T-helper 2 cell treated with Interferon-gamma antibody and Interleukin-4, amounts not matched to agents 5 μg/mL and 100 μg/mL, for 36 hours (primary cell): ENCODE measurements around the gene IL1RAP.

ENCODE experiments used
- DNase-seq: peaks from one replicate; pipeline ENCODE4 v3.0.0; 2021; ENCODE audit warnings: low spot score
- H3K27ac Mint-ChIP-seq: one replicate; pipeline ENCODE4 v1.8.0; 2021; ENCODE audit warnings: mild to moderate bottlenecking, mixed read lengths
- H3K27me3 Mint-ChIP-seq: one replicate; pipeline ENCODE4 v1.8.0; 2021; ENCODE audit warnings: low read depth, mixed read lengths
- H3K36me3 Mint-ChIP-seq: one replicate; pipeline ENCODE4 v1.8.0; 2021; ENCODE audit warnings: low read depth, mixed read lengths
- H3K4me1 Mint-ChIP-seq: one replicate; pipeline ENCODE4 v1.8.0; 2021; ENCODE audit warnings: low read depth, mixed read lengths
- H3K4me3 Mint-ChIP-seq: one replicate; pipeline ENCODE4 v1.8.0; 2022; ENCODE audit warnings: mild to moderate bottlenecking, moderate library complexity, mixed read lengths
- H3K9me3 Mint-ChIP-seq: one replicate; pipeline ENCODE4 v1.8.0; 2021; ENCODE audit warnings: mixed read lengths

IL1RAP gene

DNA sequence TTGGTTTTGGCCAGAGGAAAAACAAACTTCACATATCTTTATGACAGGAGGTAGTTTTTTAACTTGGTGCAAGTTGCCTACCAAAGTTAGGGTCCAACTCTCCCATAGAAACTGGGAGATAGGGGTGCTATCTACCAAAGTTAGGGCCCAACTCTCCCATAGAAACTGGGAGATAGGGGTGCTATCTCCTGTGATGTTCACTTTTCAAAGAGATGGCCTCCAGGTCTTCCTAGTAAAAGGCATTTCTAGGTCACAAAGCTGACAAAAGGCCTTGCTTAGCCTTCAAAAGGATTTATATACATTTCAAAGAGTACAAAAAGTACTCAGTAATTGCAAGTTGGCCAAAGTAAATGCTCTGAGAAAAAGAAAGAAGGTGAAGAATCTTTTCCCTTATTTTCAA, 27.1 kb downstream of the IL1RAP start:
- H3K4me1 Mint-ChIP-seq: peaks cover 24% of the 10 kb centered on the region
- no peak overlapping the region for H3K27ac Mint-ChIP-seq
- H3K4me3 Mint-ChIP-seq: no peak overlapping the region
- H3K9me3 Mint-ChIP-seq: no peaks in the 10 kb centered on the region
- no peaks in the 10 kb centered on the region for H3K27me3 Mint-ChIP-seq
- peaks cover 11% of the 10 kb centered on the region for H3K36me3 Mint-ChIP-seq
- no peak for DNase-seq

DNA sequence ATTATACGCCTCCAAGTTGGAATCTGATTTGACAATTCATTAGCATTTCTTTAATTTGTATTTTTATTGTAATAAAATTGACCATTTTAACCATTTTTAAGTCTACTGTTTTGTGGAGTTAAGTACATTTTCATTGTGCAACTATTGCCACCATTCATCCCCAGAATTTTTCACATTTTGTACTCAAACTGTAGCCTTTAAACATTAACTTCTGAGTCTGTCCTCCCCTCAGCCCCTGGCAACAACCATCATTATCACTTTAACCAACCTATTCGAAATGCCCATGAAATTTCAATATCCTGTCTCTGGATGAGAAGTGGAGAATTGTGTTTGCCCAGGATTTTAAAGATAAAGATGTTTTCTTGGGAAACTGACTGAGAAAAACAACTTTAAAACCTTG, 27.7 kb downstream of the IL1RAP start:
- Mint-ChIP-seq H3K4me1 (peaks cover 21% of the 10 kb centered on the region), H3K9me3 (no peaks in the 10 kb centered on the region), H3K4me3 (no peak overlapping the region), H3K27ac (no peak overlapping the region), H3K36me3 (peaks cover 11% of the 10 kb centered on the region), H3K27me3 (no peaks in the 10 kb centered on the region)
- DNase-seq: no peak

GRCh38 chr3:190542846-190543245, 29.0 kb downstream of the IL1RAP start:
- Mint-ChIP-seq H3K4me1 (peaks cover 14% of the 10 kb centered on the region), H3K27me3 (no peaks in the 10 kb centered on the region), H3K9me3 (no peaks in the 10 kb centered on the region), H3K27ac (no peak overlapping the region), H3K4me3 (no peak overlapping the region), H3K36me3 (peaks cover 11% of the 10 kb centered on the region)
- no peak for DNase-seq

DNA sequence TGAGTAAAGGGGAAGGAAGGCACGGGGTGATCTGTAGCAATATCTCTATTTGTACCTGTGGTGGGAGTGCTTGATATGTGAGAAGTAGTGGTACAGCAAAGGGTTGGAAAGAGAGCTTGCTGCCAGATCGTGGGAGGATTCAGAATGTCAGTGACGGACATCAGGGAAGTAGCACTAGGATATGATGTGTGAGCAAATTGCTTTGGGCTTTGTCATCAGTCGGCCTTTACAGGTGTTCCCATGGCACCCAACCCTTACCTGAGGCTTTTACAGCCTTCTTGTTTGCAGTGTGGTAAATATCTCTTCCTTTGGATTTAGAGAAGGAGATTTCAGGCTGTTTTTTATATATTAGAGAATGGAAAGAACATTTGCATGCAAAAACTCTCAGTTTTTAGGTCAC, 29.8 kb downstream of the IL1RAP start:
- Mint-ChIP-seq H3K4me1 (peaks cover 6% of the 10 kb centered on the region), H3K27ac (no peak overlapping the region), H3K27me3 (no peaks in the 10 kb centered on the region), H3K4me3 (no peak overlapping the region), H3K9me3 (peaks cover 3% of the 10 kb centered on the region), H3K36me3 (peaks cover 14% of the 10 kb centered on the region)
- no peak for DNase-seq

GRCh38 chr3:190545191-190545590, 31.3 kb downstream of the IL1RAP start:
- Mint-ChIP-seq H3K9me3 (peaks cover 3% of the 10 kb centered on the region), H3K27me3 (no peaks in the 10 kb centered on the region), H3K4me1 (peaks cover 2% of the 10 kb centered on the region), H3K4me3 (no peak overlapping the region), H3K27ac (no peak overlapping the region), H3K36me3 (peaks cover 18% of the 10 kb centered on the region)
- DNase-seq: no peak

GRCh38 chr3:190546881-190547510, 33.1 kb downstream of the IL1RAP start:
- DNase-seq: no peak
- Mint-ChIP-seq H3K27me3 (no peaks in the 10 kb centered on the region), H3K4me3 (no peak overlapping the region), H3K4me1 (no peaks in the 10 kb centered on the region), H3K36me3 (peaks cover 30% of the 10 kb centered on the region), H3K27ac (no peak overlapping the region), H3K9me3 (peaks cover 10% of the 10 kb centered on the region)

- no peak overlapping the region for H3K4me3 Mint-ChIP-seq
- peaks cover 2% of the 10 kb centered on the region for H3K4me1 Mint-ChIP-seq
- H3K36me3 Mint-ChIP-seq: peaks cover 38% of the 10 kb centered on the region
- DNase-seq: no peak
- peaks cover 10% of the 10 kb centered on the region for H3K9me3 Mint-ChIP-seq
- H3K27me3 Mint-ChIP-seq: no peaks in the 10 kb centered on the region
- no peak overlapping the region for H3K27ac Mint-ChIP-seq
Observed at GRCh38 chr3:190548031-190548656, 34.3 kb downstream of the IL1RAP start.

GRCh38 chr3:190552021-190552420, 38.1 kb downstream of the IL1RAP start:
- Mint-ChIP-seq H3K36me3 (peaks cover 48% of the 10 kb centered on the region), H3K9me3 (peaks cover 10% of the 10 kb centered on the region), H3K27me3 (no peaks in the 10 kb centered on the region), H3K4me1 (peaks cover 10% of the 10 kb centered on the region), H3K4me3 (no peak overlapping the region), H3K27ac (no peak overlapping the region)
- DNase-seq: no peak

- Mint-ChIP-seq H3K27me3 (no peaks in the 10 kb centered on the region), H3K27ac (no peak overlapping the region), H3K4me3 (no peak overlapping the region), H3K4me1 (peaks cover 17% of the 10 kb centered on the region), H3K36me3 (peaks cover 59% of the 10 kb centered on the region), H3K9me3 (peaks cover 10% of the 10 kb centered on the region)
- no peak for DNase-seq
Observed at GRCh38 chr3:190552969-190553759, 39.3 kb downstream of the IL1RAP start.

DNA sequence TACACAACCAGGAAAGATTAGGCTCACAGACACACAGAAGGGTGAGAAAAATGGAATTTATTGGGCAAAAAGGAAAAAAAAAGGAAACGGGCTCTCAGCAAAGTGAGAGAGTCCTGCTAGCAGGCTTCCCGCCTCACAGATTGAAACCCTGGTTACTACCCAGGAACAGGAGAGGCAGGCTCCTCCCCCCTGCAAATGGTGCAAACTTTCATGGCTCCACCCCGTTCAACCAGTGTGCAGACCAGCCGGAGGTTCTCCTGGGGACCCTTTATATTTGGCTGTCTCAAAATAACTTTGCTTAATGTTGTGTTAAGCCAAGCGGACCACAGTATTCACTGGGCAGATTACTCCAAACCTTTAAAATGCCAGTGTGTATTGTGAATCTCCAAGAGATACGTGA, 40.3 kb downstream of the IL1RAP start:
- Mint-ChIP-seq H3K27ac (no peak overlapping the region), H3K4me3 (no peak overlapping the region), H3K27me3 (no peaks in the 10 kb centered on the region), H3K9me3 (peaks cover 15% of the 10 kb centered on the region), H3K4me1 (peaks cover 25% of the 10 kb centered on the region), H3K36me3 (peaks cover 63% of the 10 kb centered on the region)
- DNase-seq: no peak

GRCh38 chr3:190556351-190556750, 42.5 kb downstream of the IL1RAP start:
- H3K9me3 Mint-ChIP-seq: peaks cover 18% of the 10 kb centered on the region
- H3K4me1 Mint-ChIP-seq: peaks cover 34% of the 10 kb centered on the region
- H3K36me3 Mint-ChIP-seq: peaks cover 64% of the 10 kb centered on the region
- no peak overlapping the region for H3K27ac Mint-ChIP-seq
- no peaks in the 10 kb centered on the region for H3K27me3 Mint-ChIP-seq
- no peak for DNase-seq
- H3K4me3 Mint-ChIP-seq: no peak overlapping the region

- H3K27ac Mint-ChIP-seq: peak overlapping the region; percentile 22
- H3K9me3 Mint-ChIP-seq: peaks cover 14% of the 10 kb centered on the region
- H3K27me3 Mint-ChIP-seq: no peaks in the 10 kb centered on the region
Observed at GRCh38 chr3:190557296-190557695, 43.4 kb downstream of the IL1RAP start.

DNA sequence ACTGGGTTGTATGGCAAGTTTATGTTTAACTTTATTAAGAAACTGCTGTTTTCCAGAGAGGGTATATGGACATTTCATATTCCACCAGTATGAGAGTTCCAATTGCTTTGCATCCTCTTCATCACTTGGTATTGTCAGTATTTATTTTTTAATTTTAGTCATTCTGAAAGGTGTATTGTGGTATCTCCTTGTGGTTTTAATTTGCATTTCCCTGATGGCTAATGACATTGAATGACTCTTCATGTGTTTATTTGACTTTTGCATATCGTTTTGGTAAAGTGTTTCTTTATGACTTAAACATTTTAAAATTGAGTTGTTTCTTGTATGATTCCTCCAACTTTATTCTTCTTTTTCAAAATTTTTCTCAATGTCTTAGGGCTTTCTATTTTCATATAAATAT, 44.4 kb downstream of the IL1RAP start:
- Mint-ChIP-seq H3K9me3 (peaks cover 14% of the 10 kb centered on the region), H3K4me3 (no peak overlapping the region), H3K36me3 (peaks cover 58% of the 10 kb centered on the region), H3K4me1 (peaks cover 43% of the 10 kb centered on the region), H3K27ac (no peak overlapping the region), H3K27me3 (no peaks in the 10 kb centered on the region)
- DNase-seq: no peak

More at GRCh38 chr3:190557296-190557695, 43.4 kb downstream of the IL1RAP start:
- H3K4me3 Mint-ChIP-seq: no peak overlapping the region
- peaks cover 39% of the 10 kb centered on the region for H3K4me1 Mint-ChIP-seq
- peaks cover 59% of the 10 kb centered on the region for H3K36me3 Mint-ChIP-seq
- DNase-seq: no peak

GRCh38 chr3:190558796-190559195, 44.9 kb downstream of the IL1RAP start:
- Mint-ChIP-seq H3K36me3 (peaks cover 58% of the 10 kb centered on the region), H3K9me3 (peaks cover 14% of the 10 kb centered on the region), H3K27ac (no peak overlapping the region), H3K4me1 (peaks cover 46% of the 10 kb centered on the region), H3K4me3 (no peak overlapping the region), H3K27me3 (no peaks in the 10 kb centered on the region)
- DNase-seq: no peak
